GM19324 (cell line): ENCODE measurements around the gene IFNA16.
"Not testable (repeated sequence)": the region's sequence is repeated elsewhere in the genome, so short reads cannot be mapped to it uniquely, and the experiment has no call there.

Experiments used
- ATAC-seq: cut with Tn5 transposase; IDR thresholded peaks from one replicate; pipeline ENCODE4 v1.9.1; 2021; ENCODE audit warnings: mild to moderate bottlenecking, moderate library complexity; ENCODE audit not compliant: unreplicated experiment, low FRiP score

The IFNA16 gene

DNA sequence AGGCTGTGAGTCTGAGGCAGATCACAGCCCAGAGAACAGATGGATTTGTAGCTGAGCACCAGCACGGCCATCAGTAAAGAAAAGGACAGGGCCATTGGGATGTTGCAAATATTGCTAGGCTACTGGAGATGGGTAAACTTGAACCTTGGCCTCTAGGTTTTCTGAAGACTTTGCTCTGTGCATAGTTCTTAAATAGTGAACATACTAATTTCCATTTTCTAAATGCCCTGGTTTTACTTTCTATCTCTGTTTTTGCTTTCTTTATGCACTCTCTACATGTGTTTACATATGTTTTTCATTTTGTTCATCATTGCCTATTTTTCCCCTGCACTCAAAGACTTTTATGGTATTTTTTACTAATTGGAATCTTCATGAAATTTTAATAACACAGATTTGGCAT, at the start of gene IFNA16:
Gene IFNA16 (minus strand): TSS at position 101 of the 400 bp plus-strand sequence. CDS start 6 bp downstream, at position 95.
- not testable (repeated sequence) for ATAC-seq

DNA sequence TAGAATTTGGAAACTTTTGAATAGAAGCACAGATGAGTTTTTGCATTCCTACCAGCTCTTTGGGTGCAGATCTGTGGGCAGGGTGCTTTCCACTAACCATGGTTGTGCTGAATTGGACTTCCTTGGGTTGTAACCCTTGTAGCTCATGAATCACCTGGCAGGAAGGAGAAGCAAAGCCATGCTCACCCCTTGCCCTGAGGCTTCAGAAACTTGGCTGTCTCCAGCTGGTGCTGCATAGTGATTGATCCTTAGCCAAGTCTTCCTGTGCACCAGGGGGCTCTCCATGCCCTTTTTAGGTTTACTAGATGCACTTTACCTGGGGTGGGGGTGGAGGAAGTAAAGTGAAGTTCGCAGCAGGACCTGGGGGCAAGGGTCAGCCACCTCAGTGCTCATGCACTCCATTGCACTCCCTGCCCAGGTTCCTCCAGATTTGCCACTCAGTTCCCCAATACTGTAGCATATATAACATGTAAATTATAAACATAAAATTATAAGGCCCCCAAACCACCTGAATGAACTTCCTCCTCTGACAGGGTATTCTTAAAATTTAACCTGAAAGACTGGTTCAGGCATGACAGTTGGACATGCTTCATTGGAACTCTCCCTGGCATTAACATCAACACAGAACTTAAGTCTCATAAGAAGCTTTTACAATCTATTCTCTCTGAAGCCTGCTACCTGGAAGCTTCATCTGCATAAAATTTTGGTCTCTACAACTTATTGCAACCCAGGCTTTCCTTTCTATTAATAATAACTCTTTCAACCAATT, 48.5 kb upstream of the IFNA16 start:
- peak; percentile 44 for ATAC-seq

DNA sequence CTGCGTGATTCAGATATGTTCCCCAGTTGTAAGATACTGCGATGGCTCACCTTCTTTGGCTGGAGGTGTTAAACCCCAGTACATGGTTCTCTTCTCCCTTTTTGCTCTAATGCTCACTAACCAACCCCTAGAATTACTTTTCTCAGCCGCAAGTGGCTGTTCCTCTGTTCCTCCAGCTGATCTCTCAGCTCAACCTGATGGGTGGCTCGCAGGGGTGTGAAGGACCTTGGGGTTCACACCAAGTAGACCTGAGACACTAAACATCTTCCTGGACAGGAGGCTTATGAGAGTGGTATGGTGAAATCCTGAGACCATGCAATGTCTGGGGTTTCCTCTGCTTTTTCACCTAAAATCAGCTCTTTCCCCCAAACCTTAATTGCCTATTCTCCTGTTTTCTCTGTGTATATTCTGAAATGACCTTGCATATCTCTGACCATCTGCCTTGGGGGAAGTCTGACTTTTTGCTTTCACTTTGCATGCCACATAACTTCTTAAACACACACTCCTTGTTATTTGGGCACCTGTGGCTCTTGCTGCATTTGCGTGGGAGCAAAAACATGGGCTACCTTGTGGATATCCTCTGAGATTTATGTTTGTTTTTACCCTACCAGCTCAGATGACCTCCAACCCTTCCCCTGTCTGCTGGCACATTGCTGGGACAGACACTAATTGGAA, 38.6 kb upstream of the IFNA16 start:
- ATAC-seq, result no peak

DNA sequence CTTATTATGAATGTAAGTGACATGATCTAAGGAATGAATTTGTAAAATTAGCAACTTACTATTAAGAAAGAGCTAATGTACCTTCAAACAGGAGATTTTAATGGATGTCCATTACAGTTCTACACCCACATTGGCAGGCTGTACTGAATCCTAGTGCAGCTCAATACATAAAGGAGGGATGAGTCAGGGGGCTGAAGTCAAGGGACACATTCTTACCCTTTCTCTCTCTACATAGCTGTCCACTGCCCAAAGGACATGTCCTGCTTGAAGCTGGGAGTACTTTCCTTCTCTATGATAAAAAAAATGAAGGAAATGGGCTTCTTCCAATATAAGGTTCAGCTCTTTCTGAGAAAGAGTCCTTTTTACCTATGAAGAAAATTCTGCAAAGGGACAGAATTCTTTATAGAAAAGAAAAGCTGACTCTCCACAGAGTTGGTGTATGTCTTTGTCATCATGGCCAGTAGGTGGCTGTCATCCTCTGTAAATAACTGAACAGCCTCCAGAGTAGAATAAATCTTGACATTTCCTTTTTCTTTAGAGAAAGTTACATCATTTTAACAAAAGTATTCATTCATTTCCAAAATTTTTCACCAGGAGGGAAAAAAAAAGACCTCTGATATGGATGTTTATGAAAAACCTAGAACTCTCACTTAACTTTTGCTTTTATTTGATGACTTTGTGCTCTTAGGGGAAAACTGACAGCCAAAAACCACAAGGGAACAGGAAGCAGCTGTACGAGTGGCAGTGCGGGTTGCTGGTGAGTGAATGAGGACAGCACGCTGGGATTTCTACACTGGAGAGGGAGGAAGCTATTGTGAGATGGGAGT, 35.8 kb upstream of the IFNA16 start:
- peak; percentile 60 for ATAC-seq

DNA sequence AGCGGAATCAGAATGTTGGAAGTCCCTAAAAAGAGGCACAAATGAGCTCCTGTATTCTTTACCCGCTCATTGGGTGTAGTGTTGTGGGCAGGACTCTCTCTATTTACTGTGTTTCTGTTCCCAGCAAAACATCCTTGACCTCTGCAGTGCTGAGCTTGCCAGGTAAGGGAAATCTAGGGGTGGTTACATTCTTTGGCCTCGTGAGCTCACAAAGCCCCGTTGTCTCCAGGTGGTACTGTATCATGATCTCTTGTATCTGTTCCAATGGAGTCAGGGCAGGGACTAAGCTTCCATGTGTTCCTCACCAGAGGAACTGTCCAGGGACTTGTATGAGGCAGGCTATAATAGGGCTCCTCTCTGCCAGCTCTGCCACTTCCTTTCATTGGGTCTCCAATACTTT, 34.5 kb upstream of the IFNA16 start:
- ATAC-seq, result no peak

DNA sequence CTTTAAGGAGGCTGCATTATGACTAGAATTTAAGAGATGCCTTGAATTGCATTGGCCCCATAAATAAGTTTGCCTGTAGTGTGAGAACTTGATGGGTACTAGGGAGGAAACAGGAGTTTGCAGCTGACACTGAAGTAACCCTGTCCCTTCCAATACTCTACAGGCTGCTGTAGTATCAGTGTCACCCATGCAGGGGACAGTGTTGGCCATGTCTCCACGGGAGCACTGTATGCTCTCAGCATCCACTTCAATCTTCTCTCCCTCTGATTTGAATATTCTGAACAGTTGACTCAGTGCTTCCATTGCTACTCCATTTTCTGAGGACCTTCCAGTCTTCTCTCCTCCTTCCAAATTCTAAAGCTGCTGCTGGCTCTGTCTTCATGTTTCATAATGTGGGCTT, 34.1 kb upstream of the IFNA16 start:
- no peak for ATAC-seq

DNA sequence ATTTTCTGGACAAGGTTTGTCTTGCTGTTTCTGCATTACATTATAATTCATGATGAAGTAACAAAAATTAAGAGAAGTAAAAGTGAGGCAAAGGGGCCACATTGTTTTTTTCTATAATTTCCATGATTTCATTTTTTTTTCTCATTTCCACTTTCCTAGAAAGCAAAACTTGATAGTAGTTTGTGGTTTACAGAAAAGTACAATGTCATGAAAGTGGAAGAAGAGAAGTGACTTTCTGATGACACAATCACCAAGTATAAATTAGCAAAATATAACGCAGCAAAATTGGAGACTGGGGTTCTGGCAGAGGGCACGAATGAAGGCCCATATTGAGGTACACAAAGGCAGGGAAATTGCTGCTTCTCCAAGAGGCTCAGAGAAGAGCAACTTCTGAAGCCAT, 27.7 kb upstream of the IFNA16 start:
- ATAC-seq, result no peak

DNA sequence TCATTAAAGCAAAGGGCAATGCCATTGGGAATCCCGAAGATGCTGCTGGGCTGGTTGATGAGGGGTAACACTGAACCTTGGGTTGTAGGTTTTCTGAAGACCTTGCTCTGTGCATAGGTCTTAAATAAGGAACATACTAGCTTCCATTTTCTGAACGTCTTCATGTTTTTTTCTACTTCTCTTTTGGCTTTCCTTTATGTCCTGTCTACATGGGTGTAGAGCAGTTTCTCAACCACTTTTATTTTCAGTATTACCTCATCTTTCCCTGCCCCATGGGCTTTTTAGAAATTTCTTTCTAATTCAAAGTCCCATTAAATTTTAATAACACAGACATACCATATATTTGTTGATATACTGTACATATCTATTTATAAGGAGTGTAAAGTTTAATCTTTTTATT, 22.8 kb upstream of the IFNA16 start, which contains the start of gene IFNA14:
Gene IFNA14 (minus strand): TSS at position 95 of the 400 bp plus-strand sequence. CDS start 70 bp downstream, at position 25.
- ATAC-seq, result no peak

DNA sequence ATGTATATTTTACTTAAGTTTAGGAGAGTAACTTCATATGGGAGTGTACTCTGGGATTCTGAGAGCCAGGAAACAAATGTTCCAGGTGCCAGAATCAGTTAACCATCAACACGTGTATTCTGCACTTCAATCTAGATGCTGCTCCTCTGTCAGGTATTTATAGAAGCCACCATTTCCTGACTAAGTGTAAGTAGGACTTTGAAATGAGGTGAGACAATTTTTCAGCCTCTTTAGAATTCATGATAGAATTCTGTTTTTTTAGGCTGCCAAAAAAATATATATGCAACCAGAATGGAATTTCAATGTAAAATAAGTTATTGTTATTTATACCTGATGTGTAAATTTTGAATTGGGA, 19.2 kb upstream of the IFNA16 start:
- ATAC-seq, result peak; percentile 16

DNA sequence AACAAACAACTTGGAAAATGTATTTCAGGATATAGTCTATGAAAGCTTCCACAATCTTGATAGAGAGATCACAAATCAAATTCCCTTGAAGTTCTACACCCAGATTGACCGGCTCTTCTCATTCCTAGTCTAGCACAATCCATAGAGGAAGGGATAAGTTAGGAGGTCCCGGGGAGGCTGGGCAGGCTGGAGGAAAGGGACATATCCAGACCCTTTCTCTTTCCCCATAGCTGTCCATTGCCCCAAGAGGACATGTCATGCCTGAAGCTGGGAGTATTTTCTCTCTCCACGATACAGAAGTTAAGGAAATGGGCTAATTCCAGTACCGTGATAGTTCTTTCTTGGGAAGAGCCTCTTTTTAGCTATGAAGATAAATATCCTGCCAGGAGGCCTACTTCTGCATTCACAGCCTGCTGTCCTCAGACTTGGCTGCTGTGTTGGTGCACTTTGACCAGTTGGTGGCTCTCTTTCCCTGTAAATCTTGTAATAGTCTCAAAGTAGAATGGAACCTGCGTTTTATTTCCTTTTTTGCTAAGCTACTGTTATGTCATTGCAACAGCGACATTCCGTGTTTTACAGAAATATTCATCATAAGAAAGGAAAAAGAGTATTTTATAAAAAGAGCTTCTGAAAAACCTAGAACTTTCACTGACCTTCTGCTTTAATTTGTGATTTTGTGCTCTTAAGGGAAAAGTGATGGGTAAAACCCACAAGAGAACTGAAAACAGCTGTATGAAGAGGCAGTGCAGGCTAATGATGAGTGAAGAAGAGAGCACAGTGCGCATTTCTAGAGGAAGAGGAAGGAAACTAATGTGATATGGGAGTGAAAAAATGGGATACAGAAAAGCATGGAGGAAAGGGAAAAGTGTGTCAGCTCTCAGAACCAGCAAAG, 18.6 kb upstream of the IFNA16 start:
- peak; percentile 77 for ATAC-seq

DNA sequence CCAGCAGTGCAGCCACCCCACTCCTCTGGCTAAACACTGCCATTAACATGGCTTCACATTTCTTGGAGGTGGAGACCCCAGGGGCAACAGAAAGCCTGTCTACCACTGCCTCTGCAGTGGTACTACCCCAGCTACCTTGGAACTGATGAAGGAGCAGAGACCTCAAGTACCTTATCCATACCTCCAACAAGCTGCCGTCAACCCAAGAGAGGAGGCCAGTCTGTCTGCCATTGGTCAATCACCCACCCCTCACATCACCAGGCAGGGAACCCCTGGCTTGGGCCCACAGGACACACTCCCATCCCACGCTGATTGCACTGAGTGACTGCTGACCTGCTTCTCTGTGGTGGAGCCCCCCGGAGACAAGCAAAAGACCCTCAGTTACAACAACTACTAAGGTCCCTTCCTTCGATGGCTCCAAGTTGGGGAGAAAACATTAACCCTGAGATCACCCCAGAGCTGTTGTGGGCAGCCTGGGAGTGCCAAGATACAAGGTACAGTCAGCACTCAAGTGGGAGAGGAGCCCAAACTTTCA, 17.1 kb upstream of the IFNA16 start:
- no peak for ATAC-seq

DNA sequence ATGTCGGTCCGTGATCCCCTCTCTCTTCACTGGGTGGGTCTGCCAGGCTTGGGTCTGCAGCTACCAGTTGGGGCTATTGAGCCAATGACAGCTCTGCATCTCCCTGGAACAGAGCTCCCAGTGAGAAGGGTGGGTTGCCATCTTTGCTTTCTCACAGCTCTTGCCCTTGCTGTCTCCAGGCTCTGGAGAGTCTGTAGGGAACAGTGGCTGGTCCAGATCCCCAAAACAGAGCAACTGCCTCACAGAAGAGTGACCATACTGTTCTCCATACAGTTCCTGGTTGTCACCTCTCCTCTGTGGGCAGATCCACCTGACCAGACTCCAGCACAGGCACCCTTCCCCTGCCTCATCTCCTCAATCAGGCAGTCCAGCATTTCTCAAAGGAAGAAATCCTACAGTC, 16.1 kb upstream of the IFNA16 start:
- ATAC-seq, result no peak

DNA sequence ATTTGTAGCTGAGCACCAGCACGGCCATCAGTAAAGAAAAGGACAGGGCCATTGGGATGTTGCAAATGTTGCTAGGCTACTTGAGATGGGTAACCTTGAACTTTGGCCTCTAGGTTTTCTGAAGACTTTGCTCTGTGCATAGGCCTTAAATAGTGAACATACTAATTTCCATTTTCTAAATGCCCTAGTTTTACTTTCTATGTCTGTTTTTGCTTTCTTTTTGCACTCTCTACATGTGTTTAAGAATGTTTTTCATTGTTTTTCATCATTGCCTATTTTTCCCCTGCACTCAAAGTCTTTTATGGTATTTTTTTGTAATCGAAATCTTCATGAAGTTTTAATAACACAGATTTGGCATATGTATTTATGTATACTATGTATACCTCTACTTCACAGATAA, 11.0 kb upstream of the IFNA16 start, which contains the start of gene IFNA17:
Gene IFNA17 (minus strand): TSS at position 101 of the 400 bp plus-strand sequence. CDS start 49 bp downstream, at position 52.
- ATAC-seq, result no peak

DNA sequence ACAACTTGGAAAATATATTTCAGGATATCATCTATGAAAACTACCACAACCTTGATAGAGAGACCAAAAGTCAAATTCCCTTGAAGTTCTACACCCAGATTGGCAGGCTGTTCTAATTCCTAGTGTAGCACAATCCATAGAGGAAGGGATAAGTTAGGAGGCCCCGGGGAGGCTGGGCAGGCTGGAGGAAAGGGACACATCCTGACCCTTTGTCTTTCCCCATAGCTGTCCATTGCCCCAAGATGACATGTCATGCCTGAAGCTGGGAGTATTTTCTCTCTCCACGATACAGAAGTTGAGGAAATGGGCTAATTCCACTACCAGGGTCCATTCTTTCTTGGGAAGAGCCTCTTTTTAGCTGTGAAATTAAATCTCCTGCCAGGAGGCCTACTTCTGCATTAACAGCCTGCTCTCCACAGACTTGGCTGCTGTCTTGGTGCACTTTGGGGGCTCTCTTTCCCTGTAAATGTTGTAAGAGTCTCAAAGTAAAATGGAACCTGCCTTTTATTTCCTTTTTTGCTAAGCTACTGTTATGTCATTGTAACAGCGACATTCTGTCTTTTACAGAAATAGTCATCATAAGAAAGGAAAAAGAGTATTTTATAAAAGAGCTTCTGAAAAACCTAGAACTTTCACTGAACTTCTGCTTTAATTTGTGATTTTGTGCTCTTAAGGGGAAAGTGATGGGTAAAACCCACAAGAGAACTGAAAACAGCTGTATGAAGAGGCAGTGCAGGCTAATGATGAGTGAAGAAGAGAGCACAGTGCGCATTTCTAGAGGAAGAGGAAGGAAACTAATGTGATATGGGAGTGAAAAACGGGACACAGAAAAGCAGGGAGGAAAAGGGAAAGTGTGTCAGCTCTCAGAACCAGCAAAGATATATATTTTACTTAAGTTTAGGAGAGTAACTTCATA, 3.4 kb downstream of the IFNA16 start:
- ATAC-seq, result peak; percentile 53

DNA sequence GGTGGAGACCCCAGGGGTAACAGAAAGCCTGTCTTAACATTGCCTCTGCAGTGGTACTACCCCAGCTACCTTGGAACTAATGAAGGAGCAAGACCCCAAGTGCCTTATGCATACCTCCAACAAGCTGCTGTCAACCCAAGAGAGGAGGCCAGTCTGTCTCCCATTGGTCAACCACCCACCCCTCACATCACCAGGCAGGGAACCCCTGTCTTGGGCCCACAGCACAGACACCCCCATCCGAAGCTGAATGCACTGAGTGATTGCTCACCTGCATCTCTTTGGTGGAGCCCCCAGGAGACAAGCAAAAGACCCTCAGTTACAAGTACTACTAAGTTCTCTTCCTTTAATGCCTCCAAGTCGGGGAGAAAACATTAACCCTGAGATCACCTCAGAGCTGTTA, 5.0 kb downstream of the IFNA16 start:
- ATAC-seq, result not testable (repeated sequence)

DNA sequence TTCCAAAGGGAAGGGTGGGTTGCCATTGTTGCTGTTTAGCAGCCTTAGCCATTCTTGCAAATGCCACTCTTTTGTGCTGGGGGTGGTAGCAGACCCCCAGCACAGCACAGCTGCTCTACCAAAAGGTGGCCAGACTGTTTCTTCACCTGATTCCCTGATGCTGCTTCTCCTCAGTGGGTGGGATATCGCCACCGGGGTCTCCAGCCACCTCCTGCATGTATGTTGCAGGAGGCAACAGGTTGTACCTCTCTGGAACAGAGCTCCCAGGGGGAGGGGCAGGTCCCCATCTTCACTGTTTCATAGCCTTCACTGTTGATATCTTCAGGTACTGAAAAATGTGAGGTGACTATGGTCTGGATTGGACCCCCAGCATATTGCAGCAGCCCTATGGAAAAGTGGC, 6.3 kb downstream of the IFNA16 start:
- ATAC-seq, result not testable (repeated sequence)

DNA sequence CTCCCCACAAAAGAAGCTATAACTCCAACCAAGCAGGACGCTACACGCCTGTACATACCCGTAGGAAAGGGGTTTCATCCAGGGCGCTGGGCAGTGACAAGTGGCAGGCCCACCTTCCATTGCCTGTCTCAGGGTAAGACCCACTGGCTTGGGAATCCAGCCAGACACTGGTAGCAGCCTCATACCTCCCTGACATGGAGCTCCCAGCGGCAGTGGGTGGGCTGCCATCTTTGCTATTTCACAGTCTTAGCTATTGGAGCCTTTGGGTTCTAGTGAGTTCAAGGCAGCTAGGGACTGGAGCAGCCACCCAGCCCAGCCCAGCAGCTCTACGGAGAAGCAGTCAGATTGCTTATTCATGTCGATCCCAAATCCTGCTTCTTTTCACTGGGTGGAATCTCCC, 6.8 kb downstream of the IFNA16 start:
- ATAC-seq, result no peak

DNA sequence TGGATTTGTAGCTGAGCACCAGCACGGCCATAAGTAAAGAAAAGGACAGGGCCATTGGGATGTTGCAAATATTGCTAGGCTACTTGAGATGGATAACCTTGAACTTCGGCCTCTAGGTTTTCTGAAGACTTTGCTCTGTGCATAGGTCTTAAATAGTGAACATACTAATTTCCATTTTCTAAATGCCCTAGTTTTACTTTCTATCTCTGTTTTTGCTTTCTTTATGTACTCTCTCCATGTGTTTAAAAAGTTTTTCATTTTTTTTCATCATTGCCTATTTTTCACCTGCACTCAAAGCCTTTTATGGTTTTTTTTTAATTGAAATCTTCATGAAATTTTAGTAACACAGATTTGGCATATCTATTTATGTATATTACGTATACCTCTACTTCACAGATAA, 10.1 kb downstream of the IFNA16 start, which contains the start of gene IFNA10:
Gene IFNA10 (minus strand): TSS at position 101 of the 400 bp plus-strand sequence. CDS start 46 bp downstream, at position 55.
- not testable (repeated sequence) for ATAC-seq

DNA sequence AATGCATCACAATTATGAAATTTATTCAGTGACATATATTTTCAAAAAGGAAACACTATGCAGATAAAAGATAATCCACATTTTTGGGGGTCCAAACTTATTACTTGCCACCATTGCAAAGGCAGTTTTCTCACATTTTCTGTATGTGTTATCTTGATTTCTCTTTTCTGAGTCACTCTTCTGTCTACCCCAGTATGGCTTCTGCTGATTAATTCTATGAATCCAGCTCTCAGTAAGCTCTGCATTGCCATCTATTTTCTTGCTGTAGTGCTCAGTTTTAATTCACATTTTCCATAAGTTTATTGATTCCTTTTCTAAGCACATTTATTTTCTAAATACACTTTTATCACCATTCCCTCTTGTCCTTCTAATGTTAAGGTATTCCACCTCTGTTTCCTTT, 11.9 kb downstream of the IFNA16 start:
- ATAC-seq, result no peak
